Stimulated activated naive CD4-positive, alpha-beta T cell treated with Interleukin-2 at 50 U/mL for 16 hours (primary cell): ENCODE measurements around the gene OSBPL8.

ENCODE experiments used
- DNase-seq: peaks from one replicate; lab custom pipeline; 2025; lab: John Stamatoyannopoulos, UW

Gene OSBPL8

DNA sequence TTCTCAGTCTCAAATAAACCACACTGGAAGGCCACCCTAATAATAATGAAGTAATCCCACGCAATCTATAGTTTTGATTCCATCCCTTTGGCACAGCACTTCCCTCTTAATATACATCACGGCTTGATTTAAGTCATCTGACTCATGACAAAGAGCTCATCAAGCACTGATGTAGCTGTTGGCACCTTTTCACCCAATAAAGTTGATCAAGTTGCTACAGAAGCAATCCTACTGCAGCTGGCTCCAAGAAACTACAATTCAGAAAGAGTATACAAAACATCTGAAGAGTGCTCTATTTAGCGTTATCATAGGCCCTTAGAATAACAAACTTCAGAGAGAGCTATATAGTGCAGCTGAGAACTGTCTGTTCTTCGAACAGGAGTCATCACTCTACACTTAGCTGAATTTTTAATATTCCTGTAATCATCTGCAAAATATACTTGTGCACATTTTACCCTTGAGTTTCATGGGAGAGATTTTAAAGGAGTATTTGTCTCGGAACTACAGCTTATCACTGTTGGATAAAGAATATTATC, 94.9 kb downstream of the OSBPL8 start:
- DNase-seq: no peak

DNA sequence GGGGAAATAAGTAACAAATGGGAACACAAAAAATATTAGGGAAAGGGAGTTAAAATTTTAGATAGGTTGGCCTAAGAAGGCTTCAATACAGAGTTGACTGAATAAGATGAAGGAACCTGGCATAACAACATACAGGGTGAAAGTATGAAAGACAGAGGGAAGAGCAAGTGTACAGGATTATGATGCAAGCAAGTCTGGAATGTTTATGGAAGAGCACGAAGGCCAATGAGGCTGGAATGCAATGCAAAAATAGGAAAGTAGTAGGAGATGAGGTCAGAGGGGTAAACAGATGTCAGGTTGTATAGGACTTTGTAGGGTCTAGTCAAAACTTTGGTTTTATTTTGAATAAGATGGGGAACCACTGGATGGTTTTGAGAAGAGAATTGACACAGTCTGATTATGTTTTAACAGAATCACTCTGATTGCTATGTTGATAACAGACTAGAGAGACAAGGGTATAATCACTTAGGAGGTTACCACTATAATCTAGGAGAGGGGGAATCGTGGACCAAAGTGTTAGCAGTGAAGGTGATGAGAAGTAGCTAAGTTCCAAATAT, 96.8 kb downstream of the OSBPL8 start:
- no peak for DNase-seq

DNA sequence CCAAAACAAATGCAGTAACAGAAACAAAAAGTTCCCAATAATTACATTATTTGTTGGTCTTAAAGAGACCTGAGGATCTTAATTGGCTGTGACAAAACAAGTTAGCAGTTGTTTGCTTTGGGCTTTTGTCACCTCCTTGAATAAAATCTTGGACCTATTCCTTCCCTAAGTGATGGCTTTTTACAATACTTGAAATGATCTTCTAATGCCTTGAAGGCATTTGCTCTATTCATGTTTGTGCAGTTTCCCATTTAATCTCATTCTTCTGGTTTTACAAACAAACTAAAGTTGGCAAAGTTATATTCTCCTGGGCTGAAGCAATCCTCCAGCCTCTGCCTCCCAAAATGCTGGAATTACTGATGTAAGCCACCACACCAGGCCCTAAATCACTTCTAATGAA, 98.8 kb downstream of the OSBPL8 start:
- no peak for DNase-seq

DNA sequence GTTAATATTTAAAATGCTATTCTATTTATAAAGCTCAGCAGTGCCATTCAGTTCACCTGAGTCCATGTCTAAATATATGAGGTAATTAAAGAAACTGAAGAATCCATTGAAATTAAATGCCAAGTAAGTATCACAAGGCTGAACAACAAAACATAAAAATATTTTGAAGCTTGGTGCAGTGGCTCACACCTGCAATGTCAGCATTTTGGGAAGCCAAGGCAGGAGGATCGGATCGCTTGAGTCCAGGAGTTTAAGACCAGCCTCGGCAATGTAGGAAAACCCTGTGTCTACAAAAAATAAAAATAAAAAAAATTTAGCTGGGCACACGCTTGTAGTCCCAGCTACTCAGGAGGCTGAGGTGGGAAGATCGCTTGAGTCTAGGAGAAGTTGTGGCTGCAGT, 101.8 kb downstream of the OSBPL8 start:
- no peak for DNase-seq

DNA sequence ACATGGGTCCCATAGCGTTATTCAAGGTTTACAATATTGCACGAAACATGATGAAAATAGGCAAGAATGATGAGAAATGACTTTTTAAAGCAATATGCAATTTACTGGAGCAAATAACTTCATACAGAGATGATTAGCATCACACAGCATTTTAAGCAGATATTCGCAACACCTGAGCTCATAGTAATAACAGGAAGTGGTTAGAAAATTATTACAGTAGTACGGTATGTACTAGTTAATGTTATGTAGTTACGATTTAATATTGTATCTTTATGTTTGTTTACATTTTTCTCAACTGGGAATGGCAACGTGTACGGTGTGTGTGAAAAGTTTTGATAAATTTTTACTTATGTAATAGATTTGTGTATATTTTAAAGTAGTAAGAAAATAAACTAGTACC, 102.6 kb downstream of the OSBPL8 start:
- no peak for DNase-seq

DNA sequence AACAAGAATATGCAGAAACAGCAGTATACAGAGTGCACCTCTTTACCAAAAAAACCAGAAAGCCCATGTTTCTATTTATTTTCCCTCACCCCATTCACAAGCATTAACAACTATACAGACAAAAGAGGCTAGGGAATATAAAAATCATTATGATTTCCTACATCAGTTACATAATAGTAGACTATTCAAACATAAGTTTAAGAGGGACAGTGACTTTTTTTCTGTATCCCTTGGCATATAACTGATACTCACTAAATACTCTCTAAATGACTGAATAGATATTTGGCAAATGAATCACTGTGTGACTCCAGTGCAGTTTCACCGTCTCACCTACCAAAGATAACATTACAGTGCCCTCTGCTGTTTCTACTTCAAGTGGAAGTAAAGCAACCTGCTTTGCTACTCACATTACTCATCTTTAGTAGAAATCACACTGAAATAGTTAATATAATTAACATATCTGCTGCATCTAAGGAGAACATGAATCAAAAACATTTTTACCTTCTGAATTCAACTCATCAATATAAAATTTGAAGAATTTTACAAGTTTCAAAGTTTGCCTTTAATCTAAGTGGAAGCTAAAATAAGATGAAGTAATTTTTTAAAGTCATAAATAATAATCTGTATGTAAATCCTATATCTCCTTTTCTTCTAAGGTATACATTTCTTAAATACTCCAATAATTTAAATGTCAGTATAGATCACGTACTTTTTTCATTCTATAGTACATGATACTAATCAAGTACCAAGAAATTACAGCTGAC, 103.8 kb downstream of the OSBPL8 start:
- no peak for DNase-seq

DNA sequence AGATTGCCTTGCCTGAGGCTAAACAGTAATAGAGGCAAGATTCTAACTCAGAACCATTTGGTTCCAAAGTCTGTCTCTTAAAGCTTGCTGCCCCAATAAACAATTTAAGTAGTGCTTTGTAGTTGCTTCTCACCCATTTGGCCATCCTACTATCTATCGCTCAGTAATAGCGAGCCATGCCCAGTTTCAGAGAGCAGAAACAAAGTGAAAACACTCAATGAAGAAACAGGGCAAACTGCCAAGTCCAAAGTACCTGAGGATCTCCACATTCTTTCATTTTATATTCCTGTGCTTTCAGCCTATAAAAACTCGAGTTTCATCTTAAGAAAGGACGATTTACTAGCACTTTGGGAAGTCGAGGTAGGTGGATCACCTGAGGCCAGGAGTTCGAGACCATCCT, 108.0 kb downstream of the OSBPL8 start:
- no peak for DNase-seq

DNA sequence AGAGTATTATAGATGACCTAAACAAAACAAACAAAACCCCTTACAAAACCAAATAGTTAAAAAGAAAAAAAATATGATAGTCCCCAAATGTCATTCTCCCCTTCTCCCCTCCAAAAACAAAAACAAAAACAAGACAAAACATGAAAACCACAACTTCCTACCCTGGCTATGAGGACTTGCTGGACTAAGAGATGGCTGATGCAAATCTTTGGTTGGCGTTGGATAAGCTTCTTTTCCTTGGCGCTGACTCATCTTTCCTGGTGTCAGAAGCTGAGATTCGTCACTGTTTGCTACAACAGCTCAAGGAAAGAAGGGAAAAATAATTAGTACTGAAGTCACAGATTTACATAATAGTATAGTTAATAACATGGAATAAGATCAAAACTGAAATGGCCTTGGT, 108.9 kb downstream of the OSBPL8 start:
- no peak for DNase-seq

DNA sequence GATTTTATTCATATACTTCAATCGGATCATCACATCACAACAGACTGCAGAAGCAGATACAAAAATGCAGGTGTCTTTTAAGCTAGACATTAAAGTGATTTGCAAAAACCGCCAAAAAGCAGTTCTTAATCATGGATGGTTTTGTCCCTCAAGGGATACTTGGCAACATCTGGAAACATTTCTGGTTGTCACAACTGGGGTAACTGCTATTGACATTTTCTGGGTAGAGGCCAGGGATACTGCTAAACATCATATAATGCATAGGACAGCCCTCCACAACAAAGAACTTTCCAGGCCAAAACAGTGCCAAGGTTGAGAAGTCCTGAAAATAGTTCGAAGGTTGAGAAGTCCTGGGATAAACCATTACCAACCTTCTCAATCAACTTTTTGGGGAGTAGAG, 109.6 kb downstream of the OSBPL8 start:
- DNase-seq: no peak

DNA sequence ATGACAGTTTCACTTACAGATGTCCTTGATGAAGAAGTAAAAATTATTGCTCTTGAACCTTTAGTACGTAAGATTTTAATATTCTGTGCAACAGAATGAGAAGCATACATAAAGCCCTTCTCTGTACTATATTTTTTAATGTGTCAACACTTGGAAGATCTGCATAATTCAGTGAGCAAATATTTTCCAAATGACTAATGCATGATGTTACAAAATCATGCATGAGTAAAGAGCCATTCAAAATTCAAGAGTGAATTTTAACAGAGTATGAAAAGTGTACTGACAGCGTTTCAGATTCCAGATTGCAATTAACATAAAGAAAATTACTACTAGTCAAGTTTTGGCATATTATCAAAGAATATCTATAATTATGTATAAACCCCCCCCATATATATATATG, 110.0 kb downstream of the OSBPL8 start:
- DNase-seq: no peak

DNA sequence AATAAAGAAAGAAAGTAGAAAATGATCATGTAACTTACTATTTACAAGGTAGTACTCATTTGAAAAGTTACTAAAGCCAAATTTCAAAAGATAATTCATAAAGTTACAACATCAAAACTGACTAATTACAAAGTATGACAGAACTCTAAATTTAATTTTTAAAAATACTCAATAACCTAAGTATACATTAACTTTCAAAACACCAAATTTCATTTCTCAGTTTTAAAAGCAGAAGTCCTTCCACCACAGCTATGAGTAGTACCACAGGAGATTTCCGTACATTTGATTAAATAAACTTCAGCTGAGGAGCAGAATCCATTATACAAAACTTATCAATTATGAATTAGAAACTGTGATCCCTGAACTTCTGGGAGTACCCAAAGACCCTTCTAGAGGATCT, 110.6 kb downstream of the OSBPL8 start:
- no peak for DNase-seq

DNA sequence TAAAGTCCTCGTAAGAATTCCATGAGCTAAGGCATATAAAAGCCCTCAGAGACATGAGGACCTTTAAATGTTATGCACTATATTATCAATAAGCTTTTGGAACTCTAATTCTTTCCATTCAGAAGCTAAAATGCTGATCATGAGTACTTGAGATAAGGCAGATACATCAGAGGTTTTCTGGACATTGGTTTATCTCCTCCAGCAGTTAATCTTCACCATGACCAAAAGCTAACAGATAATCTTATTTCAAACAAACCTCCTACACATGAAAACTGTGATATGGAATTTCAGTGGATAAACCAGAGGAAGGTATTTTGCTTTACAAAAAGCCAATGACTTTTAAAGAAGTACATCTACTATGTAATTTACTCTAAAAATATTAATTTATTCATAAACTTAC, 113.5 kb downstream of the OSBPL8 start:
- DNase-seq: no peak

DNA sequence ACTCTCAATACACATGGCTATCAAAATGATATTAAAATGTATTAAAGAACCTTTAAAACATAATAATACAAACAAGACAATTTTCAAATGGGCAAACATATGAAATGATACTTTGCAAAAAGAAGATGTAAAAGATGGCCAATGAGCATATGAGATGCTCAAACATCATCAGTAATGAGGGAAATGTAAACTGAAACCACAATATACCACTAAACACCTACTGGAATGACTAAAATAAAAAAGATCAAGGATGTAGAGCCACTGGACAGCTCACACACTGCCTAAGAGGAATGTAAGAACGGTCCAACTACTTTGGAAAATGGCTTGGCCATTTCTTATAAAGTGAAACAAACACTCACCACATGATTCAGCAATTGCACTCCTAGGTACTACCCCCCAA, 114.1 kb downstream of the OSBPL8 start:
- DNase-seq: no peak

DNA sequence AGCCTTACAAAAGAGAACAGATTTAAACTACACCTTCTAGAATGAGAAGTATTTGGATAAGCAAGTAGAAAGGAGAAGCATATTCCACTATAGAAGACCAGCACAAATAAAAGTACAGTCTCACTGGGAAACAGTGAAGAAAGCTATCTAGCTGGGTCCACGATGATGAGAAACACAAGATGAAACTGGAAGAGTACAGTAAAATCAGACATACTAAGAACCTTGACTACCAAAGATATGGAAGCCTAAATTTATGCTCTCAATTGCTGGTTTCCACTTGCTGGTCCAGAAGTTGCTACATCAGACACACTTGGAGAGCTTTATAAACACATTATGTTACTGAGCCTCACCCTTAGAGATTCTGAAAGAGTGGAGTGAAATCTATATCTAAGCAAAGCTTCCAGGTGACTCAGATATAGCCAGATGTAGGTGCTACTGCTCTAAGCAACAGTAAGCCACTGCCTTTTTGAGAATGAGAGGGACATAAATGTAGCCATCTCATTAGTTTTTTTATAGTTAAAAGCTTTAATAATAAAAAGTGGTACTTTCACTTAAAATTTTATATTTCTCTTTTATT, 115.1 kb downstream of the OSBPL8 start:
- DNase-seq: no peak

DNA sequence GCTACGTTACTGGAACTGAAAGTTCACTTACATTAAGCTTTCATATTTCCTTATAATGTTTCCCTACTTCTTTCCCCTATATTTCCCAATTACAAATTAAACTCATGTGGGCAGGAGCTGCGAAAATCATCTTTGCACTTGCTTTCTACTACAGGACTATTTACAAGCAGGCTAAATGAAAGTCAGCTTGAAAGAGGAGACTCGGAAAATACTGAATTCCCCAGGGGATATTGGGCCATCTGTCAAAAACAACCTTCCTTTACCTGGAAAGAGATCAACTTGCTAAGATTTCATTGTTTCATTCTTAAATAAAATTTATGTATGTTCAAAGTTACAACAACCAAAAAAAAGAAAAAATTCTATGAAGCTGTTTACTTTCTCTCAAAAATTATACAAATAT, 118.6 kb downstream of the OSBPL8 start:
- DNase-seq: no peak

DNA sequence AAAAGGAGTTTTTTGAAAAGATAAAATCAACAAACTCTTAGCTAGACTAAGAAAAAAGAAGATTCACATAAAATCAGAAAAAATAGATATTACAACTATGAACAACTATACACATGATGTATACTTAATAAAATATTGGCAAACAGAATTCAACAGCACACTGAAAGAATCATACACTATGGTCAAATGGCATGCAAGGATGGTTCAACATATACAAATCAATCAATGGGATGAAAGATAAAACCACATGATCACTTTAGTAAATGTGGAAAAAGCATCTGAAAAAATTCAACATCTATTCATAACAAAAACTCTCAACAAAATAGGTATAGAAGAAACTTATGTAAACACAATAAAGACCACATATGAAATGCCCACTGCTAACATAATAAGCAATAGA, 126.8 kb downstream of the OSBPL8 start:
- no peak for DNase-seq

DNA sequence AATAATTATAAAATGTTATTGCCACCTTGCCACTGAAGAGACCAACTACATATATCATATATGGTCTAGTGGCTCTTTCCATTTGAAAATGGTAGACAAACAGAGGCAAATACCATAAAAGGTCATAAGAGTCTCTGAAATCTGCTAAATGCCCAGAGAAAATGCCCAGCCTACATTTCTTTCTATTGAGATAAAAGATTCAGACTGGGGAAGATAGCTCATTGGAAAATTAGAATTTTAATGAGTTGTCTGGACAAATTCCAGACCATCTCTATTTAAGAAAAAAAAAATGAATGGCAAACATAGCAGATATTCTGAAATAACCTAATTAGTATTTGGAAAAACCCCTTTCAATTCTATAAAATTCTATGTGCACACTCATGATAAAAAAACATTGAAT, 131.5 kb downstream of the OSBPL8 start:
- no peak for DNase-seq

DNA sequence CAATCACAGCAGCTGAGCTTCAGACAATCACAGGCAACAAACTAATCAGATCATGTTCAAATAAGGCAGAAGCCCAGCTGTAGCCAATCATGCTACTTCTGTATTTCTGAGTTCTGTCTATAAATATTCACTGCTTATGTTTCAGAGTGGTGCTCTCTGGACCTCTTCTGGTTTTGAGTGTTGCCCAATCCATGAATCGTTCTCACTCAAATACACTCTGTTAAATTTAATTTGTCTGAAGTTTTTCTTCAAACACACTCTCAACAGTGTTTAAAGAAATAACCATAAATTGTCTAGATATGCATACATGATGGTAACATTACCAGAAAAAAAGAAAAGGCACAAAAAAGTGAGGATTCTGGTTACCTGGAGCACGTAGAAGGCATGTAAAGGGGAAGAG, 133.4 kb downstream of the OSBPL8 start:
- no peak for DNase-seq

DNA sequence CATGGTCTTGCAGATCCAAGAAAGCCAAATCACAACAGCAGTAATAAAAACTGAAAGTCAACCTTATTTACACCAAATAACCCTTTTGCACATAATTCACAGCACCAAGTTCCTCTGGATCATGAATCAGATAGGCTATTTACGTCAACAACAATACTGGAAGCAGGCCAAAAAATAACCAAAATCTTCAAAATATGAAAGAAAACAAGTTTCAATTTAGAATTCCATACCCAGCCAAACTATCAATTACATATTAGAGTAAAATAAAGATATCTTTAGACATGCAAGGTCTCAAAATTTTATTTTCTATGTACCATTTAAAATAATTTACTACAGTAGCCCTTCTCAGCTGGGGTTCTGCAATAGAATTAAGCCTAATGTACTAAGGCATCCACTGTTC, 134.6 kb downstream of the OSBPL8 start:
- DNase-seq: no peak

DNA sequence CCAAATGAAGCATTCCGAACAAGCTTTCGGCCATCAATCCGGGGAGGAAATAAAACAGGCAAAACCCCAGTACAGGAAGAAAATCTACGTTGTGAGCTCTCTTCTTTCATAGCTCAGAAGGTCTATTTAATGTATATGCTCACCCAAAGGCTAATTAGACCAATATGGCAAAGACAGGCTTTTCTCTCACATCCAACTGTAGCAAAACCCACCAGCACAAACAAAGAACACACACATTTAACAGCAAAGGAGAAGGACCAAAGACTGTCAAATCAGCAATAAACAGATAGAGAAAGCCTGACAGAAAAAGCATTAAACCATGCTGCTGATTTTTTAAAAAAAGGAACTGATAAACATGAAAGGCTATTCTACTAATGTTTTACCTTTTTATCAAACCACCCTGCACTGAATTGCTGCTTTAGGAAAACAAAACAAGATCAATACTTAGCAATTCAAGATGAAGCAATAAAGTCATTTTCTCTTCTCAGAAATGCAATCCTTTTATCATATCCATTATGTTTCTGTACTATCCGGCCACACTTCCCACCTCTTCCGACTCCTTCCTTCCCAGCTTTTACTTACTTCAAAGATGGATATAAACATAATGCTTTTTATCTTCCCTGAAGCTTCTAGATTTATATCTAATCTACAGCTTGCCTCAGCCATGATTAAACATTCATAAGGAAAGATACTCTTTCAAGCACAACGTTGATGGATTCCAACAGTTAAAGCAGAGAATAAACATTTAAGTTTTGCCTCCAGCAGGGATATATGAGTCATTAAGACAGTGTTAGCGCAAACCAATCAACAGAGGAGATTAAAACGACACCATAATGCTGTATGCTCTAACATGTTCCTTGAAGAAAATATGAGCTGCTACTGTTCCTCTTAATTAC, 136.8 kb downstream of the OSBPL8 start:
- no peak for DNase-seq

DNA sequence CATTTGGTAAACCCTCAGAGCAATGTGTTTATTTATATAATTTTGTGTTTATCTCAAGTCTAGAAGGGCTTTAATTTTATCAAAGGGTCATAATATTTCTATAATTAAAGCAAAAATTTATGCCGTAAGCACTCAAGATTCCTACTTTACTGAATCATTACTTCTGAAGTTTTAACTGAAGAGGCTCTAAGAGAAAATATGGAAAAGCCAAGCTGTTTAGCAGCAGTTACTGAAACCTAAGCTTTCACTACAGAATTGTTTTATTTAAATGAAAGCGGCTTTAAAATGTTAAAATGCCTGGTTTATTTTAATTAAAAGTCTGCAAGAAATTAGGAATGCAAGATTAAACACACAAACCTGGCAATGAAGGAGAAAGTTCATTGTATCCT, 137.4 kb downstream of the OSBPL8 start:
- no peak for DNase-seq

DNA sequence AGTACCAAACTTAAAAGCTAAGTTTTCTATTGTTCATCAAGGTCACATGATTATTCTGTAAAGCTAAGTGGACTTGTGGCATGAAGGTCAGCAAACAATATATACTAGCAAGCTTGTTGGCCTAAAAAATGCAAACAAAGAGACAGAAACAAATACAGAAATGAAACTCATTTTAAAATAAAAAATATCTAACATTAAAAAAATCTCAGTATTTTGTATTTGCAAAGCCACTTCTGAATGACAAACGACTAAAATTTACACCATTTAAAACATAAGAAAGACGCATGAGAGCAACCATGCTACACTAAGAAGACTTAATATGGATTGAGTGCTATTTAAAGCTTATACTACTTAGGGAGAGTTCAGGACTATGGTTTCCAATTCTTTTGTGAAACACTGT, 138.5 kb downstream of the OSBPL8 start:
- DNase-seq: no peak

DNA sequence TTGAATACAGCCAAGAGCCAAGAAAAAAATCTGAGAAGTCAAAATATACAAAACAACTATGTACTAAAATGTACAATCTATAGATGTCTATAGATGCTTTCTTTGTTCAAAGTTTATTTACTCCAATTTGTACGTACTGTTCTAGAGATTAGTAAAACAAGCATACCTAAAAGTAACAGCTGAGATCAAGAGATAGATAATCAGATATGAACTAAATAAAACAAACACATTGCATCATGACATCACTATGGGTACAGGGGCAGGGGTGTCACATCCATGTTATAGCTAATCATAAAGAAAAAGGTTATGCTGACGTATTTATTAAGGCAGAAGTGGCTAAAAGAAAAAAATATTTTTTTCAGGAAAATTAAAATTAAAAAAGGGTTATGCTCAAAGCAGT, 139.3 kb downstream of the OSBPL8 start:
- no peak for DNase-seq
